ENCODE data around the gene FBXO34.

FBXO34 gene

GRCh38 chr14:55399183-55399582 lies 128.0 kb downstream of the FBXO34 start:
- Histone ChIP-seq H3K4me3 (ENCODE audit: low read depth in 1 of 2, low read length in 2 of 2) (no peak overlapping the region), H3K9me3 (ENCODE audit: insufficient read depth, low read length, severe bottlenecking) (no peaks in the 10 kb centered on the region), H3K79me2 (ENCODE audit: insufficient read depth, low read length) (peaks cover 37% of the 10 kb centered on the region), H3K27me3 (ENCODE audit: insufficient read depth, low read length, poor library complexity) (no peaks in the 10 kb centered on the region), H3K4me2 (ENCODE audit: insufficient read depth, low read length) (no peak overlapping the region), H3K4me1 (ENCODE audit: insufficient read depth, low read length) (no peaks in the 10 kb centered on the region), H3K9ac (ENCODE audit: low read depth, low read length) (no peak overlapping the region), H4K20me1 (ENCODE audit: insufficient read depth, low read length) (peaks cover 10% of the 10 kb centered on the region; the same call in 1 of the 2 replicates), H2AFZ (ENCODE audit: low read depth, low read length) (no peak overlapping the region), H3K36me3 (ENCODE audit: insufficient read depth, low read length) (peaks cover 8% of the 10 kb centered on the region; the same call in 1 of the 2 replicates), H3K27ac (ENCODE audit: low read length) (no peak overlapping the region)
- DNase-seq (no peak), ATAC-seq (ENCODE audit: insufficient read depth, low read depth) (no peak)
- TF ChIP-seq EZH2 (IDR thresholded peaks at IDR 0.05; ENCODE audit: borderline replicate concordance, low read depth, low read length, severe bottlenecking) (no peak), CTCF (IDR thresholded peaks at IDR 0.05; ENCODE audit: borderline replicate concordance, extremely low read depth, low read length, poor library complexity, severe bottlenecking) (no peak)

GRCh38 chr14:55399852-55400251 lies 128.6 kb downstream of the FBXO34 start:
- ATAC-seq (ENCODE audit: insufficient read depth, low read depth): no peak
- Histone ChIP-seq H3K27ac (ENCODE audit: low read length) (no peak overlapping the region), H3K9ac (ENCODE audit: low read depth, low read length) (no peak overlapping the region), H4K20me1 (ENCODE audit: insufficient read depth, low read length) (peaks cover 10% of the 10 kb centered on the region; the same call in 1 of the 2 replicates), H3K4me1 (ENCODE audit: insufficient read depth, low read length) (no peaks in the 10 kb centered on the region), H3K27me3 (ENCODE audit: insufficient read depth, low read length, poor library complexity) (no peaks in the 10 kb centered on the region), H3K4me2 (ENCODE audit: insufficient read depth, low read length) (no peak overlapping the region), H3K9me3 (ENCODE audit: insufficient read depth, low read length, severe bottlenecking) (no peaks in the 10 kb centered on the region), H2AFZ (ENCODE audit: low read depth, low read length) (no peak overlapping the region), H3K36me3 (ENCODE audit: insufficient read depth, low read length) (0 out of 2 replicates have a peak, but pooled peaks cover 4% of the 10 kb centered on the region), H3K4me3 (ENCODE audit: low read depth in 1 of 2, low read length in 2 of 2) (no peak overlapping the region), H3K79me2 (ENCODE audit: insufficient read depth, low read length) (peaks cover 44% of the 10 kb centered on the region)
- no peak for DNase-seq
- no peak for TF ChIP-seq EZH2 (IDR thresholded peaks at IDR 0.05; ENCODE audit: borderline replicate concordance, low read depth, low read length, severe bottlenecking)
- no peak for TF ChIP-seq CTCF (IDR thresholded peaks at IDR 0.05; ENCODE audit: borderline replicate concordance, extremely low read depth, low read length, poor library complexity, severe bottlenecking)

- ATAC-seq (ENCODE audit: insufficient read depth, low read depth) (no peak), DNase-seq (no peak)
- Histone ChIP-seq H3K4me2 (ENCODE audit: insufficient read depth, low read length) (no peak overlapping the region), H3K79me2 (ENCODE audit: insufficient read depth, low read length) (peaks cover 56% of the 10 kb centered on the region), H3K9me3 (ENCODE audit: insufficient read depth, low read length, severe bottlenecking) (no peaks in the 10 kb centered on the region), H3K9ac (ENCODE audit: low read depth, low read length) (no peak overlapping the region), H3K4me3 (ENCODE audit: low read depth in 1 of 2, low read length in 2 of 2) (no peak overlapping the region), H2AFZ (ENCODE audit: low read depth, low read length) (no peak overlapping the region), H3K36me3 (ENCODE audit: insufficient read depth, low read length) (no peaks in the 10 kb centered on the region), H3K4me1 (ENCODE audit: insufficient read depth, low read length) (no peaks in the 10 kb centered on the region), H3K27me3 (ENCODE audit: insufficient read depth, low read length, poor library complexity) (no peaks in the 10 kb centered on the region), H3K27ac (ENCODE audit: low read length) (no peak overlapping the region), H4K20me1 (ENCODE audit: insufficient read depth, low read length) (peaks cover 10% of the 10 kb centered on the region; the same call in 1 of the 2 replicates)
- no peak for TF ChIP-seq CTCF (IDR thresholded peaks at IDR 0.05; ENCODE audit: borderline replicate concordance, extremely low read depth, low read length, poor library complexity, severe bottlenecking)
- no peak for TF ChIP-seq EZH2 (IDR thresholded peaks at IDR 0.05; ENCODE audit: borderline replicate concordance, low read depth, low read length, severe bottlenecking)
Observed at GRCh38 chr14:55401751-55402150, 130.5 kb downstream of the FBXO34 start.
